HG02610 (cell line): ENCODE results near the gene POLR2H.

Experiments
- ATAC-seq: cut with Tn5 transposase; IDR thresholded peaks from one replicate; pipeline ENCODE4 v1.9.1; 2021; ENCODE audit warnings: mild to moderate bottlenecking, moderate library complexity; ENCODE audit not compliant: unreplicated experiment

POLR2H gene

GRCh38 chr3:184384856-184385422, 23.4 kb downstream of the POLR2H start:
- no peak for ATAC-seq

GRCh38 chr3:184386047-184386806, 24.7 kb downstream of the POLR2H start:
- ATAC-seq = no peak

- ATAC-seq = no peak
Observed at GRCh38 chr3:184387174-184387714, 25.7 kb downstream of the POLR2H start.

- no peak for ATAC-seq
Observed at GRCh38 chr3:184388164-184388935, 26.8 kb downstream of the POLR2H start.

- no peak for ATAC-seq
Observed at GRCh38 chr3:184388936-184389230, 27.4 kb downstream of the POLR2H start.

- no peak for ATAC-seq
Observed at GRCh38 chr3:184389384-184389783, 27.9 kb downstream of the POLR2H start.

GRCh38 chr3:184389935-184390528, 28.5 kb downstream of the POLR2H start:
- ATAC-seq = no peak

GRCh38 chr3:184391266-184391665, 29.8 kb downstream of the POLR2H start:
- no peak for ATAC-seq

GRCh38 chr3:184395320-184395660, 33.8 kb downstream of the POLR2H start:
- ATAC-seq = no peak

GRCh38 chr3:184399410-184399809, 37.9 kb downstream of the POLR2H start:
- ATAC-seq = no peak

GRCh38 chr3:184405075-184406030, 43.8 kb downstream of the POLR2H start:
- ATAC-seq = no peak

GRCh38 chr3:184409331-184409926, 47.9 kb downstream of the POLR2H start:
- no peak for ATAC-seq

- no peak for ATAC-seq
Observed at GRCh38 chr3:184409946-184410500, 48.5 kb downstream of the POLR2H start.

- no peak for ATAC-seq
Observed at GRCh38 chr3:184414418-184415202, 53.1 kb downstream of the POLR2H start.

- no peak for ATAC-seq
Observed at GRCh38 chr3:184415203-184415490, 53.6 kb downstream of the POLR2H start.

- ATAC-seq = no peak
Observed at GRCh38 chr3:184417619-184418327, 56.3 kb downstream of the POLR2H start.
